HEK293 (cell line): ENCODE data around the gene RNF214.

ENCODE experiments used
- CTCF ChIA-PET: fragments of 350-600 bp; formaldehyde crosslinking; extraction: SDS; loops from one replicate; lab custom pipeline; 2021; ENCODE audit warnings: antibody characterized with exemption; lab: Yijun Ruan, JAX
- POLR2A ChIA-PET: fragments of 300-600 bp; formaldehyde crosslinking; extraction: SDS; loops from one replicate; lab custom pipeline; 2020; ENCODE audit warnings: antibody characterized with exemption, inconsistent platforms; lab: Yijun Ruan, JAX
- H3K27ac ChIP-seq: fragments of 200-500 bp; sonication (Bioruptor generic); 2 replicates; pipeline ENCODE4 v1.5.1; 2014; ENCODE audit warnings: low read depth, low read length, control low read depth, inconsistent platforms; ENCODE audit errors: extremely low read depth
- H3K36me3 ChIP-seq, 2 experiments: fragments of 200-500 bp in 1 of 2; sonication (Bioruptor generic) in 1 of 2; 1 replicate in 1 of 2; 2 replicates in 1 of 2; pipeline ENCODE4 v1.5.1; 2014 to 2017; ENCODE audit warnings: inconsistent platforms in 2 of 2, low read length in 2 of 2; ENCODE audit not compliant: control insufficient read depth in 2 of 2, insufficient read depth in 1 of 2
- H3K4me1 ChIP-seq: fragments of 200-500 bp; sonication (Bioruptor generic); 2 replicates; pipeline ENCODE4 v1.5.1; 2014; ENCODE audit warnings: mild to moderate bottlenecking, low read length, inconsistent platforms; ENCODE audit not compliant: control insufficient read depth, insufficient read depth
- H3K4me3 ChIP-seq: 2 replicates; pipeline ENCODE4 v1.5.1; 2011; ENCODE audit warnings: low read depth, mild to moderate bottlenecking, control low read depth, low read length, moderate library complexity
- H3K9me3 ChIP-seq: fragments of 200-500 bp; sonication (Bioruptor generic); 2 replicates; pipeline ENCODE4 v1.5.1; 2014; ENCODE audit warnings: low read depth, low read length, inconsistent platforms; ENCODE audit not compliant: control insufficient read depth, insufficient read depth
- EGR2 ChIP-seq: fragments of 450-650 bp; formaldehyde crosslinking; IDR thresholded peaks from 2 replicates; pipeline ENCODE4 v1.5.1; 2016; ENCODE audit warnings: low read depth, missing biosample characterization, missing genetic modification characterization
- KLF9 ChIP-seq: fragments of 450-650 bp; formaldehyde crosslinking; IDR thresholded peaks from 2 replicates; pipeline ENCODE4 v1.5.1; 2016; ENCODE audit warnings: missing biosample characterization, missing genetic modification characterization, low read depth
- SCRT2 ChIP-seq: fragments of 450-650 bp; formaldehyde crosslinking; IDR thresholded peaks from 2 replicates; pipeline ENCODE4 v1.5.1; 2016; ENCODE audit warnings: missing biosample characterization, missing genetic modification characterization
- TRIM28 ChIP-seq: IDR thresholded peaks from 2 replicates; pipeline ENCODE4 v1.6.1; 2011; ENCODE audit warnings: low read length, control low read depth, borderline replicate concordance
- ZBTB21 ChIP-seq: fragments of 450-650 bp; formaldehyde crosslinking; IDR thresholded peaks from 2 replicates; pipeline ENCODE4 v1.5.1; 2017; ENCODE audit warnings: missing biosample characterization, missing genetic modification characterization
- ZFHX2 ChIP-seq: fragments of 450-650 bp; formaldehyde crosslinking; conservative IDR thresholded peaks from 2 replicates; pipeline ENCODE4 v1.5.1; 2016; ENCODE audit warnings: missing biosample characterization, missing genetic modification characterization
- ZFP69B ChIP-seq: fragments of 450-650 bp; formaldehyde crosslinking; IDR thresholded peaks from 2 replicates; pipeline ENCODE4 v1.5.1; 2016; ENCODE audit warnings: missing biosample characterization, missing genetic modification characterization
- ZNF132 ChIP-seq: fragments of 450-650 bp; formaldehyde crosslinking; IDR thresholded peaks from 2 replicates; pipeline ENCODE4 v1.5.1; 2017; ENCODE audit warnings: missing biosample characterization, missing genetic modification characterization, borderline replicate concordance
- ZNF133 ChIP-seq: fragments of 450-650 bp; formaldehyde crosslinking; IDR thresholded peaks from 2 replicates; pipeline ENCODE4 v1.5.1; 2016; ENCODE audit warnings: missing biosample characterization, missing genetic modification characterization
- ZNF157 ChIP-seq: fragments of 450-650 bp; formaldehyde crosslinking; IDR thresholded peaks from 2 replicates; pipeline ENCODE4 v1.5.1; 2016; ENCODE audit warnings: missing biosample characterization, missing genetic modification characterization
- ZNF19 ChIP-seq: fragments of 450-650 bp; formaldehyde crosslinking; IDR thresholded peaks from 2 replicates; pipeline ENCODE4; 2016; ENCODE audit warnings: missing biosample characterization, missing genetic modification characterization, low read depth
- ZNF335 ChIP-seq: fragments of 450-650 bp; formaldehyde crosslinking; conservative IDR thresholded peaks from 2 replicates; pipeline ENCODE4 v1.5.1; 2016; ENCODE audit warnings: missing biosample characterization, missing genetic modification characterization
- ZNF350 ChIP-seq: fragments of 450-650 bp; formaldehyde crosslinking; IDR thresholded peaks from 2 replicates; pipeline ENCODE4 v1.5.0; 2017; ENCODE audit warnings: missing biosample characterization, mild to moderate bottlenecking, missing genetic modification characterization
- ZNF404 ChIP-seq: fragments of 450-650 bp; formaldehyde crosslinking; IDR thresholded peaks from 2 replicates; pipeline ENCODE4 v1.5.1; 2017; ENCODE audit warnings: missing biosample characterization, missing genetic modification characterization
- ZNF544 ChIP-seq: fragments of 450-650 bp; formaldehyde crosslinking; IDR thresholded peaks from 2 replicates; pipeline ENCODE4 v1.5.0; 2017; ENCODE audit warnings: missing biosample characterization, missing genetic modification characterization
- ZNF549 ChIP-seq: fragments of 450-650 bp; IDR thresholded peaks from 2 replicates; pipeline ENCODE4 v1.5.1; 2018; ENCODE audit warnings: missing biosample characterization, missing genetic modification characterization, mild to moderate bottlenecking, inconsistent platforms, moderate library complexity
- ZNF585B ChIP-seq: fragments of 450-650 bp; formaldehyde crosslinking; IDR thresholded peaks from 2 replicates; pipeline ENCODE4 v1.5.1; 2016; ENCODE audit warnings: missing biosample characterization, missing genetic modification characterization
- ZSCAN30 ChIP-seq: fragments of 450-650 bp; IDR thresholded peaks from 2 replicates; pipeline ENCODE4 v1.5.1; 2018; ENCODE audit warnings: missing biosample characterization, mild to moderate bottlenecking, missing genetic modification characterization, moderate library complexity
- TF ChIP-seq, protein P1 (sequence below): fragments of 450-650 bp; formaldehyde crosslinking; IDR thresholded peaks from 2 replicates; pipeline ENCODE4 v1.5.1; 2016; ENCODE audit warnings: missing biosample characterization, missing genetic modification characterization
- TF ChIP-seq, protein P2 (sequence below): fragments of 450-650 bp; formaldehyde crosslinking; conservative IDR thresholded peaks from 2 replicates; pipeline ENCODE4 v1.5.1; 2016; ENCODE audit warnings: low read depth, missing biosample characterization, missing genetic modification characterization
- TF ChIP-seq, protein P3 (sequence below): fragments of 450-650 bp; formaldehyde crosslinking; IDR thresholded peaks from 2 replicates; pipeline ENCODE4 v1.5.1; 2016; ENCODE audit warnings: missing biosample characterization, missing genetic modification characterization
- TF ChIP-seq, protein P4 (sequence below): fragments of 450-650 bp; formaldehyde crosslinking; IDR thresholded peaks from 2 replicates; pipeline ENCODE4 v1.5.1; 2017; ENCODE audit warnings: missing biosample characterization, missing genetic modification characterization
- TF ChIP-seq, protein P5 (sequence below): fragments of 450-650 bp; formaldehyde crosslinking; IDR thresholded peaks from 2 replicates; pipeline ENCODE4; 2016; ENCODE audit warnings: missing biosample characterization, missing genetic modification characterization
- TF ChIP-seq, protein P6 (sequence below): IDR thresholded peaks from 2 replicates; pipeline ENCODE4 v1.6.1; 2011; ENCODE audit warnings: mild to moderate bottlenecking, low read depth, low read length, borderline replicate concordance

Gene RNF214

DNA sequence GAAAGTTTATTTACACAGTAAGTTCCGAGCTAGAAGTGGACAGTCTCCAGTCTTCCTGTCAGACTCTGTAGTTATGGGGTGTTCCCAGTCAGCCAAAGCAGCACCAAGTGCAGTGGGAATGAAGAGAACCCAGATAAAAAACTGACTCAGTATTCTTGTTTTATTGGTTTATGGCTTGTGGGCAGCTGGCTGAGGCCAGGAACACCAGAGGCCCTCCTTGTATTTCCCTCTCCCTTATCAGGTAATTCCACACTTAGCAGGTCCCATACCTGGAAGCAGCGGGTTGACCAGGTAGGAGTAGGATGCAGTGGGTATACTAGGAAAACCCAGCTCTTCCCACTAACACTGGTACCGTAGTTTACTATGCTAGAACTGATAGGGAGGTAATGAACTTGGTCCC lies 55.2 kb downstream of the RNF214 start:
- Histone ChIP-seq H3K27ac (no peak overlapping the region), H3K4me1 (no peaks in the 10 kb centered on the region), H3K9me3 (no peaks in the 10 kb centered on the region), H3K36me3 (peaks cover 3 to 91% of the 10 kb centered on the region in 2 experiments), H3K4me3 (no peak overlapping the region)
- ChIA-PET CTCF (no interaction called here), POLR2A (no interaction called here)
- TF ChIP-seq ZFP69B (tag by site-specific recombination) (no peak), ZBTB21 (tag by site-specific recombination) (no peak), ZNF350 (tag by site-specific recombination) (no peak), EGR2 (tag by site-specific recombination) (no peak), ZNF19 (no peak), SCRT2 (no peak), ZNF335 (no peak), ZNF132 (tag by site-specific recombination) (no peak), ZNF404 (tag by site-specific recombination) (no peak), ZNF549 (tag by site-specific recombination) (no peak), ZFHX2 (no peak), KLF9 (tag by site-specific recombination) (no peak), TRIM28 (no peak), ZNF544 (tag by site-specific recombination) (no peak)
- TF ChIP-seq, protein P1, sequence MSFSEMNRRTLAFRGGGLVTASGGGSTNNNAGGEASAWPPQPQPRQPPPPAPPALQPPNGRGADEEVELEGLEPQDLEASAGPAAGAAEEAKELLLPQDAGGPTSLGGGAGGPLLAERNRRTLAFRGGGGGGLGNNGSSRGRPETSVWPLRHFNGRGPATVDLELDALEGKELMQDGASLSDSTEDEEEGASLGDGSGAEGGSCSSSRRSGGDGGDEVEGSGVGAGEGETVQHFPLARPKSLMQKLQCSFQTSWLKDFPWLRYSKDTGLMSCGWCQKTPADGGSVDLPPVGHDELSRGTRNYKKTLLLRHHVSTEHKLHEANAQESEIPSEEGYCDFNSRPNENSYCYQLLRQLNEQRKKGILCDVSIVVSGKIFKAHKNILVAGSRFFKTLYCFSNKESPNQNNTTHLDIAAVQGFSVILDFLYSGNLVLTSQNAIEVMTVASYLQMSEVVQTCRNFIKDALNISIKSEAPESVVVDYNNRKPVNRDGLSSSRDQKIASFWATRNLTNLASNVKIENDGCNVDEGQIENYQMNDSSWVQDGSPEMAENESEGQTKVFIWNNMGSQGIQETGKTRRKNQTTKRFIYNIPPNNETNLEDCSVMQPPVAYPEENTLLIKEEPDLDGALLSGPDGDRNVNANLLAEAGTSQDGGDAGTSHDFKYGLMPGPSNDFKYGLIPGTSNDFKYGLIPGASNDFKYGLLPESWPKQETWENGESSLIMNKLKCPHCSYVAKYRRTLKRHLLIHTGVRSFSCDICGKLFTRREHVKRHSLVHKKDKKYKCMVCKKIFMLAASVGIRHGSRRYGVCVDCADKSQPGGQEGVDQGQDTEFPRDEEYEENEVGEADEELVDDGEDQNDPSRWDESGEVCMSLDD (tag by site-specific recombination) = no peak
- TF ChIP-seq, protein P2, sequence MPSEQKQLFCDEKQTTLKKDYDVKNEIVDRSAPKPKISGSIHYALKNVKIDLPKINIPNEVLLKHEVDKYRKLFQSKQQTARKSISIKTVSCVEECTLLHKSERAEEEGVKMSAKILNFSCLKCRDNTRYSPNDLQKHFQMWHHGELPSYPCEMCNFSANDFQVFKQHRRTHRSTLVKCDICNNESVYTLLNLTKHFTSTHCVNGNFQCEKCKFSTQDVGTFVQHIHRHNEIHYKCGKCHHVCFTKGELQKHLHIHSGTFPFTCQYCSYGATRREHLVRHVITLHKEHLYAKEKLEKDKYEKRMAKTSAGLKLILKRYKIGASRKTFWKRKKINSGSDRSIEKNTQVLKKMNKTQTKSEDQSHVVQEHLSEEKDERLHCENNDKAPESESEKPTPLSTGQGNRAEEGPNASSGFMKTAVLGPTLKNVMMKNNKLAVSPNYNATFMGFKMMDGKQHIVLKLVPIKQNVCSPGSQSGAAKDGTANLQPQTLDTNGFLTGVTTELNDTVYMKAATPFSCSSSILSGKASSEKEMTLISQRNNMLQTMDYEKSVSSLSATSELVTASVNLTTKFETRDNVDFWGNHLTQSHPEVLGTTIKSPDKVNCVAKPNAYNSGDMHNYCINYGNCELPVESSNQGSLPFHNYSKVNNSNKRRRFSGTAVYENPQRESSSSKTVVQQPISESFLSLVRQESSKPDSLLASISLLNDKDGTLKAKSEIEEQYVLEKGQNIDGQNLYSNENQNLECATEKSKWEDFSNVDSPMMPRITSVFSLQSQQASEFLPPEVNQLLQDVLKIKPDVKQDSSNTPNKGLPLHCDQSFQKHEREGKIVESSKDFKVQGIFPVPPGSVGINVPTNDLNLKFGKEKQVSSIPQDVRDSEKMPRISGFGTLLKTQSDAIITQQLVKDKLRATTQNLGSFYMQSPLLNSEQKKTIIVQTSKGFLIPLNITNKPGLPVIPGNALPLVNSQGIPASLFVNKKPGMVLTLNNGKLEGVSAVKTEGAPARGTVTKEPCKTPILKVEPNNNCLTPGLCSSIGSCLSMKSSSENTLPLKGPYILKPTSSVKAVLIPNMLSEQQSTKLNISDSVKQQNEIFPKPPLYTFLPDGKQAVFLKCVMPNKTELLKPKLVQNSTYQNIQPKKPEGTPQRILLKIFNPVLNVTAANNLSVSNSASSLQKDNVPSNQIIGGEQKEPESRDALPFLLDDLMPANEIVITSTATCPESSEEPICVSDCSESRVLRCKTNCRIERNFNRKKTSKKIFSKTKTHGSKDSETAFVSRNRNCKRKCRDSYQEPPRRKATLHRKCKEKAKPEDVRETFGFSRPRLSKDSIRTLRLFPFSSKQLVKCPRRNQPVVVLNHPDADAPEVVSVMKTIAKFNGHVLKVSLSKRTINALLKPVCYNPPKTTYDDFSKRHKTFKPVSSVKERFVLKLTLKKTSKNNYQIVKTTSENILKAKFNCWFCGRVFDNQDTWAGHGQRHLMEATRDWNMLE (tag by site-specific recombination) = no peak
- TF ChIP-seq, all 188 proteins: peak for 0

DNA sequence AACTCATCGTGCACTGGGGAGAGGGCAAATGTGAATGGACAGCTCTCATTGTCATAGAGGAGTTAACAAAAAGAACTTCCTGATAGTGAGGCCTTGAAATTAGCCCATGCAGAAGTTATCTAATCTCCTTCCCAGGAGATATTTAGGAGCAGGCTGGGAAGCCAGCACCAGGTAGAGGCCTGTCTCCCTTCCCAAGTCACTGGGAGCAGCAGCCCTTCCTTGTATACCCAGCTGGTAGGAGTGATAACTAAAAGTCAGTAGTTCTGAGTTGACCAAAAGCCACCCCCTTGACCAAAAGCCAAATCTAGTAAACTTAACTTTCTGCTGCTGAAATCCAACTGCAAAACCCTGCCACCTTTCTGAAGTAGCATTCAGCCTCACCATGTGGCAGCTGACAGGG lies 57.3 kb downstream of the RNF214 start:
- H3K4me1 ChIP-seq = no peaks in the 10 kb centered on the region
- H3K4me3 ChIP-seq = no peak overlapping the region
- POLR2A ChIA-PET = interaction anchor here (0.6 kb wide), 2 partner anchors 46 to 48 kb away, joined by 3 read pairs; no protein-coding TSS in a partner anchor
- peaks cover 0 to 85% of the 10 kb centered on the region in 2 experiments for H3K36me3 ChIP-seq
- H3K9me3 ChIP-seq = no peaks in the 10 kb centered on the region
- CTCF ChIA-PET = interaction anchor here (0.6 kb wide), 1 partner anchor 18 kb away, joined by 3 read pairs; no protein-coding TSS in a partner anchor
- H3K27ac ChIP-seq = no peak overlapping the region
- TF ChIP-seq, protein P3, sequence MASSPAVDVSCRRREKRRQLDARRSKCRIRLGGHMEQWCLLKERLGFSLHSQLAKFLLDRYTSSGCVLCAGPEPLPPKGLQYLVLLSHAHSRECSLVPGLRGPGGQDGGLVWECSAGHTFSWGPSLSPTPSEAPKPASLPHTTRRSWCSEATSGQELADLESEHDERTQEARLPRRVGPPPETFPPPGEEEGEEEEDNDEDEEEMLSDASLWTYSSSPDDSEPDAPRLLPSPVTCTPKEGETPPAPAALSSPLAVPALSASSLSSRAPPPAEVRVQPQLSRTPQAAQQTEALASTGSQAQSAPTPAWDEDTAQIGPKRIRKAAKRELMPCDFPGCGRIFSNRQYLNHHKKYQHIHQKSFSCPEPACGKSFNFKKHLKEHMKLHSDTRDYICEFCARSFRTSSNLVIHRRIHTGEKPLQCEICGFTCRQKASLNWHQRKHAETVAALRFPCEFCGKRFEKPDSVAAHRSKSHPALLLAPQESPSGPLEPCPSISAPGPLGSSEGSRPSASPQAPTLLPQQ (tag by site-specific recombination) = no peak
- TF ChIP-seq, protein P4, sequence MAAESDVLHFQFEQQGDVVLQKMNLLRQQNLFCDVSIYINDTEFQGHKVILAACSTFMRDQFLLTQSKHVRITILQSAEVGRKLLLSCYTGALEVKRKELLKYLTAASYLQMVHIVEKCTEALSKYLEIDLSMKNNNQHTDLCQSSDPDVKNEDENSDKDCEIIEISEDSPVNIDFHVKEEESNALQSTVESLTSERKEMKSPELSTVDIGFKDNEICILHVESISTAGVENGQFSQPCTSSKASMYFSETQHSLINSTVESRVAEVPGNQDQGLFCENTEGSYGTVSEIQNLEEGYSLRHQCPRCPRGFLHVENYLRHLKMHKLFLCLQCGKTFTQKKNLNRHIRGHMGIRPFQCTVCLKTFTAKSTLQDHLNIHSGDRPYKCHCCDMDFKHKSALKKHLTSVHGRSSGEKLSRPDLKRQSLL = no peak
- no peak for TF ChIP-seq ZNF133 (tag by site-specific recombination)
- no peak for TF ChIP-seq ZNF350 (tag by site-specific recombination)
- no peak for TF ChIP-seq ZNF544 (tag by site-specific recombination)
- TF ChIP-seq, protein P5, sequence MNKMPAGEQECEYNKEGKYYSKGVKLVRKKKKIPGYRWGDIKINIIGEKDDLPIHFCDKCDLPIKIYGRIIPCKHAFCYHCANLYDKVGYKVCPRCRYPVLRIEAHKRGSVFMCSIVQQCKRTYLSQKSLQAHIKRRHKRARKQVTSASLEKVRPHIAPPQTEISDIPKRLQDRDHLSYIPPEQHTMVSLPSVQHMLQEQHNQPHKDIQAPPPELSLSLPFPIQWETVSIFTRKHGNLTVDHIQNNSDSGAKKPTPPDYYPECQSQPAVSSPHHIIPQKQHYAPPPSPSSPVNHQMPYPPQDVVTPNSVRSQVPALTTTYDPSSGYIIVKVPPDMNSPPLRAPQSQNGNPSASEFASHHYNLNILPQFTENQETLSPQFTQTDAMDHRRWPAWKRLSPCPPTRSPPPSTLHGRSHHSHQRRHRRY (tag by site-specific recombination) = no peak
- TF ChIP-seq, protein P6, sequence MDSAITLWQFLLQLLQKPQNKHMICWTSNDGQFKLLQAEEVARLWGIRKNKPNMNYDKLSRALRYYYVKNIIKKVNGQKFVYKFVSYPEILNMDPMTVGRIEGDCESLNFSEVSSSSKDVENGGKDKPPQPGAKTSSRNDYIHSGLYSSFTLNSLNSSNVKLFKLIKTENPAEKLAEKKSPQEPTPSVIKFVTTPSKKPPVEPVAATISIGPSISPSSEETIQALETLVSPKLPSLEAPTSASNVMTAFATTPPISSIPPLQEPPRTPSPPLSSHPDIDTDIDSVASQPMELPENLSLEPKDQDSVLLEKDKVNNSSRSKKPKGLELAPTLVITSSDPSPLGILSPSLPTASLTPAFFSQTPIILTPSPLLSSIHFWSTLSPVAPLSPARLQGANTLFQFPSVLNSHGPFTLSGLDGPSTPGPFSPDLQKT = no peak
- TF ChIP-seq ZNF157 (tag by site-specific recombination) = no peak
- no peak for TF ChIP-seq ZSCAN30 (tag by site-specific recombination)
- TF ChIP-seq ZNF585B (tag by site-specific recombination) = no peak
